Choroid plexus epithelial cell (primary cell): ENCODE results near the gene EXOSC7.

Source experiments
- DNase-seq: peaks from one replicate; pipeline ENCODE4 v3.0.0-alpha.2; 2010; ENCODE audit warnings: low read depth
- H3K4me3 ChIP-seq: 2 replicates; pipeline ENCODE4 v1.5.1; 2011; ENCODE audit warnings: low read depth, mild to moderate bottlenecking, control low read depth, low read length, moderate library complexity
- TF ChIP-seq, protein P1 (sequence below): conservative IDR thresholded peaks from 2 replicates; pipeline ENCODE4 v1.5.1; 2011; ENCODE audit warnings: low read depth, mild to moderate bottlenecking, control low read depth, inconsistent platforms, low read length, moderate library complexity

The EXOSC7 gene

DNA sequence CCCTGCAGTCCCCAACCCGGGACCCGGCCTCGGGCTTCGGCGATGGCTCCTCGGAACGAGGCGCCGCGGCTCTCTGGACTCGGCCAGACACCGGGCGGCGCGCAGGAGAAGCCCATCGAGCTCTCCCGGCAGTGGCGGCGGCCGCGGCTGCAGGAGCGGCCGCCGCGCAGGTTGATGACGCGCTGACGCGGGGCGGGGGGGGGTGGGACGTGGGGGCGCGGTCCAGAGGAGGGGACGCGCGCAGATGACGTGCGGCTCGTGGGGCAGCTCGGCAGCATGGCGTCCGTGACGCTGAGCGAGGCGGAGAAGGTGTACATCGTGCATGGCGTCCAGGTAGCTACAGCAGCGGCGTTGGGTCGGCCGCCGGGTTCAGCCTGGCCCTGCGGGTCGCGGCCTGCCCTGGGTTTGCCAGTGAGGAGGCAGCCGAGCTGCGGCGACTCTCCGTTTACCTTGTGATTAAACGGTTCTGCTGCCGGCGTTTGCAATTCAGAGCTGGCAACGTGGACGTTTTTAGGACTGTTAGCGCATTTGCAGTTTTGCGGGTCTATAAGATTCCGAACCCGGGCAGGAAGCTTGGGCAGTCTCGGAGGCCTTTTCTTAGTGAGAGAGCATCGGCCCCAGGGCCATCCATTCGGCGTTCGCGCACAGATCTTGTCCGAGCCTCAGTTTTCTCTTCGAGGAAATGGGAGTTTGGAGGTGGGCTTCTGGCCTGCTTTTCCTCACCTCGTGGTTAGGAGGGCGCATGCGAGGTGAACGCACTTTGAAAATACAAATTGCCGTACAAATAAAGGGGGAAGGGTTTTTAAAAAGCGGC is at the start of gene EXOSC7, which contains the start of gene ZDHHC3:
TSS of gene EXOSC7 (plus strand) at position 243 of the 814 bp plus-strand sequence. CDS start at position 277, 34 bp downstream.
TSS of gene ZDHHC3 (minus strand) at position 173 of the 814 bp plus-strand sequence. CDS start 16,738 bp downstream, outside the sequence.
- TF ChIP-seq, protein P1, sequence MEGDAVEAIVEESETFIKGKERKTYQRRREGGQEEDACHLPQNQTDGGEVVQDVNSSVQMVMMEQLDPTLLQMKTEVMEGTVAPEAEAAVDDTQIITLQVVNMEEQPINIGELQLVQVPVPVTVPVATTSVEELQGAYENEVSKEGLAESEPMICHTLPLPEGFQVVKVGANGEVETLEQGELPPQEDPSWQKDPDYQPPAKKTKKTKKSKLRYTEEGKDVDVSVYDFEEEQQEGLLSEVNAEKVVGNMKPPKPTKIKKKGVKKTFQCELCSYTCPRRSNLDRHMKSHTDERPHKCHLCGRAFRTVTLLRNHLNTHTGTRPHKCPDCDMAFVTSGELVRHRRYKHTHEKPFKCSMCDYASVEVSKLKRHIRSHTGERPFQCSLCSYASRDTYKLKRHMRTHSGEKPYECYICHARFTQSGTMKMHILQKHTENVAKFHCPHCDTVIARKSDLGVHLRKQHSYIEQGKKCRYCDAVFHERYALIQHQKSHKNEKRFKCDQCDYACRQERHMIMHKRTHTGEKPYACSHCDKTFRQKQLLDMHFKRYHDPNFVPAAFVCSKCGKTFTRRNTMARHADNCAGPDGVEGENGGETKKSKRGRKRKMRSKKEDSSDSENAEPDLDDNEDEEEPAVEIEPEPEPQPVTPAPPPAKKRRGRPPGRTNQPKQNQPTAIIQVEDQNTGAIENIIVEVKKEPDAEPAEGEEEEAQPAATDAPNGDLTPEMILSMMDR: no peak
- H3K4me3 ChIP-seq: peak within 1 kb of the TSS; percentile 98
- peak; percentile 87 for DNase-seq

DNA sequence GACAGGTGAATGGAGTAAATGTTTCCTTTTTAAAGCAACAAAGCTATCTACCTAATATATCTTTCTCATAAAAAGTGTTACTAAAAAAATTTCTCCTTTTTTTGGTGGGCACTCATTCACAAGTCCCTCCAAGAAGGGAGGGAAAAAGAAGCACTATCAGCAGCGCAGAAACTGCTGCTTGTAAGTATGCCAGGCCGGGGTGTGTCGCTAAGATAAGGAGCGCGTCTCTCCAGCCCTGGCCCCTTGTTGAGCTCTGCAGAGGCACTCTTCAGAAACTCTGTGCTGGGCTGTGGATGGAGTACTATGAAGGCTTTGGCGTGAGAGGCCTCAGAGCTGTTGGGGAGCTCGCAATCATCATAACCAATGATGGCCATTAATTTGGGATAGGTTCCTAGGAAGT is 49.1 kb upstream of the EXOSC7 start:
- no peak overlapping the region for H3K4me3 ChIP-seq
- DNase-seq: no peak
- TF ChIP-seq, protein P1: no peak

DNA sequence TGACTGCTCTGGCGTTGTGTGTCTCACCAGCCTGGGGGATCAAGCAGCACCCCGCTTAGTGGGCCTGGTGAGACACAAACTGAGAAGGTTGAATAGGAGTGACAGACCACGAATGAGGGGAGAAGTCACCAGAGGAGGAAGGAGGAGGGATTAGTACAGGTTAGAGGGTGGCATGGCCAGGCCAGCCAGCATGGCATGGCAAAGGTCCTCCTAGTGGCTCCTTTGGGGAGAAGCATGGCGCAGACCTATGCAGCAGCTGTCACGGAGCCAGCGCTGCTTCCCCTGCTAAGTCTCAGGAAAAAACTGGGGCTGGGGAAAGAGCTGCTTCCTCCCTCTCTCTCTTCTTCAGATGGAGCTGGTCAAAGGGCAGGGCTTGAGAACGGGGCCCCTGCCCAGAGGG is 48.7 kb upstream of the EXOSC7 start:
- no peak overlapping the region for H3K4me3 ChIP-seq
- TF ChIP-seq, protein P1: peak; percentile 4
- no peak for DNase-seq

DNA sequence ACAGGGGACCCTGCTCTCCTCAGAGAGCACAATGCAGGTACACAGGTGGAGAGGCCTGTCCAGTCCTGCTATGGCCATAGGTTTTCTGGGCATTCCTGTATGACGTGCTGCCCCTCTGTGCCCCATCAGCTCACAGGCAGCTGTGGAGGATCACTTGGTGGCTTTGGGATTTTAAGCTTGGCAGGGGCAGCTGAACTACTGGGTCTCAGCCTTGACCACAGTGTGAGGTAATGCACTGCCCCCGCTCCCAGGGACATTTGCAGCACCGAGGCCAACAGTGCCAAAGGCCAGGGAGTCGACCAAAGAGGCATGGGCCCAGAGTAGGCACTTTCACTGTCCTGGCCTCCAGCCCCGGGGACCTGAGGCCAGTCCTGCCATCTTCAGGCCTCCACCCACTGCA is 46.3 kb upstream of the EXOSC7 start:
- TF ChIP-seq, protein P1: no peak
- DNase-seq: no peak
- no peak overlapping the region for H3K4me3 ChIP-seq

DNA sequence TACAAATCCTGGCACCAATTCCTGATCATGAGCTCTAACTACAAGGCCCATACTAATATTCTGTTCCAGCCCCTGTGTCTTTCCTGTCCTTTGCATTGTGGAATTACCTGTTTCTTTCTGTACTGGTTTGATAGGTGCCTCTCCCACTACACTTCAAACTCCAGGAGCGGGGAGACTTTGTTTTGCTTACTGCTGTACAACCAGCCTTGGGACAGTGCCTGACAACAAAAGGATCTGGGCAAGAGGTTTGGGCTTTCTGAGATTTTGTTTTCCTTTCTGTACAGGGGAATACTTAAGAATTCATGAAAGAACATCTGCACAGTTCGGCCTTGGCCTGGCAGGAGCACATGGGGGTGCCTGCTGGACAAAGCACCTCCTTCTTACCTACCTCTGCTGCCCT is 45.1 kb upstream of the EXOSC7 start:
- DNase-seq: no peak
- H3K4me3 ChIP-seq: no peak overlapping the region
- TF ChIP-seq, protein P1: no peak

DNA sequence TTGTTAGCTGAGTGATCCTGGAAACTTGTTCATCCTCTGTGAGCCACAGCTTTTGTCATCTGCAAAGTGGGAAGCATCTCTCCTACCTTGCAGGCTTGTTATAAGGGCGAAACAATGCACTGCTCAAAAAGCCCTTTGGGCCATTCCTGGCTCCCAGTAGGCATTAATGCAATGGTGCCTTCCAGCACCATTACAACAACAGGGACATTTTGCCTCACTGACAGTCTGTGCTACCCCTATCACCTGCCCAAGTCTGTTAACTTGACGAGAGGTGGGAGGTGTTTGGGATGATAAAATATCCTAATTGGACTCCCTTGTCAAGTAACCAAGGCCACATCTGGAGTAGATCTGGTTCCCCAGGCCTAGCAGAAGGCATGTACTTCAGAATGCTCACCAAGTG is 44.3 kb upstream of the EXOSC7 start:
- no peak for DNase-seq
- TF ChIP-seq, protein P1: no peak
- no peak overlapping the region for H3K4me3 ChIP-seq

DNA sequence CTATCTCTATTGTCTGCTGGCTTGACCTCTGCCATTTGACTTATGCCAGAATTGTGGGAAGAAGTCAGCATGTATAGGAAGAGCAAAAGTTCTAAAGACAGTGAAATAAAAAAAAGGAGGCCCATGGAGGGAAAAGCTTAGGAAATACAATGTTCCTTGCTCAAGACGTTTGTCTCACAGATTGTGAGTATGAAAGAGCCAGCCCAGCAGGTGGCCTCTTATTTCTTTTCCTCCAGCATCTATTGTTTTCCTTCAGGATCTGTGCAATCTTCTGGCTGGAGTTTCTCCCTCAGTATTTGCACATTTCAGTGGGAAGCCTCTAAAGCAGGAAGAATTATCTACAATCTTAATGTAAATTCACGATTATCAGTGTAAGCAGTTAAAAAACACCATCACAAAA is 43.8 kb upstream of the EXOSC7 start:
- no peak overlapping the region for H3K4me3 ChIP-seq

More for the DNA sequence above, 43.8 kb upstream of the EXOSC7 start:
- no peak for DNase-seq
- TF ChIP-seq, protein P1: peak; percentile 15
